Suppressor macrophage treated with lipopolysaccharide for 1 hour (primary cell): ENCODE measurements around the gene LINC00237.

ENCODE experiments used
- DNase-seq, 3 donors: peaks; one replicate each; pipeline ENCODE4 v3.0.0-alpha.2; 2020 to 2022

LINC00237 gene

GRCh38 chr20:21125072-21125848 lies 19.1 kb upstream of the LINC00237 start:
- DNase-seq = peak in 2 of 3 donors; percentile 30 to 46

GRCh38 chr20:21124190-21124589 lies 18.0 kb upstream of the LINC00237 start:
- DNase-seq = no peak

- no peak for DNase-seq
These were observed 12.6 kb upstream of the LINC00237 start for GRCh38 chr20:21118782-21119181.

- no peak for DNase-seq
These were observed 12.0 kb upstream of the LINC00237 start for GRCh38 chr20:21118138-21118537.

- no peak for DNase-seq
These were observed 11.4 kb upstream of the LINC00237 start for GRCh38 chr20:21117521-21117920.

GRCh38 chr20:21114584-21114983 lies 8.4 kb upstream of the LINC00237 start:
- no peak for DNase-seq

GRCh38 chr20:21113697-21114096 lies 7.5 kb upstream of the LINC00237 start:
- DNase-seq = no peak

GRCh38 chr20:21111416-21111815 lies 5.3 kb upstream of the LINC00237 start:
- DNase-seq = no peak

GRCh38 chr20:21110811-21111210 lies 4.7 kb upstream of the LINC00237 start:
- no peak for DNase-seq

- peak in 1 of 3 donors; percentile 13 for DNase-seq
These were observed 3.0 kb upstream of the LINC00237 start for GRCh38 chr20:21109144-21109543.

- DNase-seq = no peak
These were observed 558 bp downstream of the LINC00237 start for GRCh38 chr20:21105429-21106170.

- DNase-seq = no peak
These were observed 1.2 kb downstream of the LINC00237 start for GRCh38 chr20:21104921-21105320.

- DNase-seq = no peak
These were observed 1.7 kb downstream of the LINC00237 start for GRCh38 chr20:21104466-21104761.

- DNase-seq = no peak
These were observed 2.3 kb downstream of the LINC00237 start for GRCh38 chr20:21103582-21104465.

- DNase-seq = peak; percentile 50 to 63 (median 51)
These were observed 3.4 kb downstream of the LINC00237 start for GRCh38 chr20:21102603-21103311.

- peak in 1 of 3 donors; percentile 25 for DNase-seq
These were observed 4.1 kb downstream of the LINC00237 start for GRCh38 chr20:21101932-21102575.

- DNase-seq = peak; percentile 18 to 33 (median 32)
These were observed 4.7 kb downstream of the LINC00237 start for GRCh38 chr20:21101453-21101931.

- DNase-seq = peak; percentile 69 to 73 (median 71)
These were observed 5.3 kb downstream of the LINC00237 start for GRCh38 chr20:21100578-21101452.

GRCh38 chr20:21099751-21100577 lies 6.2 kb downstream of the LINC00237 start:
- DNase-seq = peak; percentile 74 to 85 (median 81)
